ENCODE data around the gene C4orf50. TPM values are rescaled to one million over a fixed set of nuclear protein-coding genes. Genes with fewer than 3 reads are reported as not detected.

Gene C4orf50
- total RNA-seq, 1 donor from 2014 or later: 0.09 TPM

- no peak for DNase-seq
- Histone ChIP-seq H3K9me3 (peaks cover 10% of the 10 kb centered on the region), H3K27ac (no peak overlapping the region), H3K36me3 (no peaks in the 10 kb centered on the region), H3K27me3 (ENCODE audit: low read depth) (no peaks in the 10 kb centered on the region), H3K4me3 (no peak overlapping the region), H3K4me1 (no peaks in the 10 kb centered on the region)
- intact Hi-C loops (cut with DNase I): no loop called here
- ATAC-seq: no peak
- no peak for TF ChIP-seq CTCF (IDR thresholded peaks at IDR 0.05)
These were observed 30.0 kb downstream of the C4orf50 start for GRCh38 chr4:5988086-5988845.

GRCh38 chr4:5984843-5985242 lies 33.4 kb downstream of the C4orf50 start:
- Histone ChIP-seq H3K27ac (no peak overlapping the region), H3K4me1 (no peaks in the 10 kb centered on the region), H3K27me3 (ENCODE audit: low read depth) (peaks cover 4% of the 10 kb centered on the region), H3K36me3 (no peaks in the 10 kb centered on the region), H3K9me3 (peaks cover 10% of the 10 kb centered on the region), H3K4me3 (no peak overlapping the region)
- ATAC-seq: no peak
- TF ChIP-seq CTCF (IDR thresholded peaks at IDR 0.05): no peak
- intact Hi-C loops (cut with DNase I): no loop called here
- DNase-seq: no peak

- no peak for ATAC-seq
- no peak for DNase-seq
- no peak overlapping the region for H3K4me3 ChIP-seq
- no peaks in the 10 kb centered on the region for H3K36me3 ChIP-seq
- H3K9me3 ChIP-seq: peaks cover 10% of the 10 kb centered on the region
- no peak for TF ChIP-seq CTCF (IDR thresholded peaks at IDR 0.05)
- no peak overlapping the region for H3K27ac ChIP-seq
- peaks cover 9% of the 10 kb centered on the region for H3K27me3 ChIP-seq (ENCODE audit: low read depth)
- intact Hi-C loops (cut with DNase I): no loop called here
- no peaks in the 10 kb centered on the region for H3K4me1 ChIP-seq
These were observed 35.9 kb downstream of the C4orf50 start for GRCh38 chr4:5982156-5982973.

- ATAC-seq: no peak
These were observed 37.6 kb downstream of the C4orf50 start for GRCh38 chr4:5980436-5981155.

More at GRCh38 chr4:5980436-5981155, 37.6 kb downstream of the C4orf50 start:
- no peak for TF ChIP-seq CTCF (IDR thresholded peaks at IDR 0.05)
- Histone ChIP-seq H3K36me3 (no peaks in the 10 kb centered on the region), H3K9me3 (peaks cover 10% of the 10 kb centered on the region), H3K4me3 (no peak overlapping the region), H3K27ac (no peak overlapping the region), H3K27me3 (ENCODE audit: low read depth) (peaks cover 9% of the 10 kb centered on the region), H3K4me1 (no peaks in the 10 kb centered on the region)
- no peak for DNase-seq
- intact Hi-C loops (cut with DNase I): no loop called here
